22Rv1 (cell line): Measurements from ENCODE around the gene DHFR2.
A peak's percentile ranks its signal among the peaks of the same experiment; 100 is the strongest.
"Not testable (repeated sequence)": the region's sequence is repeated elsewhere in the genome, so short reads cannot be mapped to it uniquely, and the experiment has no call there.

ENCODE experiments used
- H3K27ac ChIP-seq: fragments of 450-650 bp; 2 replicates; pipeline ENCODE4 v1.5.1; 2017
- CTCF ChIP-seq: fragments of 450-650 bp; IDR thresholded peaks from 2 replicates; pipeline ENCODE4 v1.5.1; 2017; ENCODE audit warnings: mild to moderate bottlenecking
- ZFX ChIP-seq: fragments of 450-650 bp; IDR thresholded peaks from 2 replicates; pipeline ENCODE4 v1.6.1; 2017; ENCODE audit warnings: antibody characterized with exemption, borderline replicate concordance

The DHFR2 gene

DNA sequence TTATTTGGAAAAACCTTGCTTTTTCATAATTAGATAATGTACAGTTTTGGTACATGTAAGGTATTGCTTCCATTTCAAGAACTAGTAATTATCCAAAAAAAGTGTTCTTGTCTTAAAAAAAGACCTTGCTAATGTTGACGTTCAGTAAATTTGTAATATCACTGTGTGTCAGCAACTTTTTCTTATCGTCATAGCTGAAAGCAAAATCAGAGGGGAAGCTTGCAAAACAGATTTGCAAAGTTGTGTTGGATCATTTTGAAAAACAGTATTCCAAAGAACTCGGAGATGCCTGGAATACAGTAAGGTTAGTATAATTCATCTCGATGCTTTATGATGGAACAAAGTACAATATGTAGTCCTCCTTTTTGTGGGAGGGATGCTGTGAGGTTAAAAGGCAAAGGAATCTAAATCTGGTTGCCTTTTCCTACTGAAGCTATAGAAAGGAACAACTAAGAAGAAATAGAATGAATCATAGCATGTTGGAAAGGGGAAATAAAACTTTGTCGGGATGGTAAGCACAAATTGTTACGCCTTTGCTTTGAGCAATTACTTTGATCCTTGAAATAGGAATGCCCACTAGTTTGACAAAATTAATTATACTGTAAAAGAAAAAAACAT lies 1.6 kb upstream of the DHFR2 start:
- TF ChIP-seq ZFX (no peak), CTCF (no peak)
- H3K27ac ChIP-seq: peak overlapping the region; percentile 95

GRCh38 chr3:94063496-94064119 lies 892 bp upstream of the DHFR2 start:
- no peak for TF ChIP-seq CTCF
- TF ChIP-seq ZFX: no peak
- H3K27ac ChIP-seq: peak overlapping the region; percentile 95

DNA sequence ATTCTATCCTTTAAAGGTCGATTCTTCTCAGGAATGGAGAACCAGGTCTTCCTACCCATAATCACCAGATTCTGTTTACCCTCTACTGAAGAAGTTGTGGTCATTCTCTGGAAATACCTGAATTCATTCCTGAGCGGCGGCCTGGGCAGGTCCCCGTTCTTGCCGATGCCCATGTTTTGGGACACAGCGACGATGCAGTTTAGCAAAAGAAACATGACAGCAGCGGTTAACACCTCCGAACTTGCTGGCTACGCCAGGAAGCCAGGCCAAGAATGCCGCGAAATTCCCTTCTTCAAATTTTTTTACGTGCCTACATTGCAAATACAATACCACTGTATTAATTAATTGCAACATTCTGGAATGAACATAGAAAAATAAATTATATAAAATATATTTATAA lies 1.4 kb downstream of the DHFR2 start:
- no peak for TF ChIP-seq ZFX
- no peak for TF ChIP-seq CTCF
- no peak overlapping the region for H3K27ac ChIP-seq

- no peak for TF ChIP-seq CTCF
- no peak for TF ChIP-seq ZFX
- no peak overlapping the region for H3K27ac ChIP-seq
Observed at GRCh38 chr3:94050546-94050945, 12.2 kb downstream of the DHFR2 start.

DNA sequence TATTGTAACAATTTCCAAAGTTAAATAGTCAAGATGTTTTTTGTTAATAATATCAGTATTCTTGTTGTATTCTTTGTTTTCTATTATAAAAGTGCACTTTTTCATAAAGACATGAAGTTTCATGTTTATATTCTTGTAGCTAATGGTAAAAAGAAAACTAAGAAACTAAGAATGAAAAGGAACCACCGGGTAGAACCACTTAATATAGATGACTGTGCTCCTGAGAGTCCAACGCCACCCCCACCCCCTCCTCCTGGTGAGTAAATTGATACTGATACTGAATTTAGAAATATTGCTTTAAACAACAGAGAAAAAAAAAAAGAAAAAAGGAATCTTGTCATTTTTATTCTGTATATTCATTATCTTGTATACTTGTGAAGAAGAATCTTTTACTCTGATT lies 13.4 kb downstream of the DHFR2 start:
- TF ChIP-seq ZFX (no peak), CTCF (no peak)
- H3K27ac ChIP-seq: no peak overlapping the region

GRCh38 chr3:94046533-94046932 lies 16.2 kb downstream of the DHFR2 start:
- no peak overlapping the region for H3K27ac ChIP-seq
- TF ChIP-seq CTCF (no peak), ZFX (no peak)

DNA sequence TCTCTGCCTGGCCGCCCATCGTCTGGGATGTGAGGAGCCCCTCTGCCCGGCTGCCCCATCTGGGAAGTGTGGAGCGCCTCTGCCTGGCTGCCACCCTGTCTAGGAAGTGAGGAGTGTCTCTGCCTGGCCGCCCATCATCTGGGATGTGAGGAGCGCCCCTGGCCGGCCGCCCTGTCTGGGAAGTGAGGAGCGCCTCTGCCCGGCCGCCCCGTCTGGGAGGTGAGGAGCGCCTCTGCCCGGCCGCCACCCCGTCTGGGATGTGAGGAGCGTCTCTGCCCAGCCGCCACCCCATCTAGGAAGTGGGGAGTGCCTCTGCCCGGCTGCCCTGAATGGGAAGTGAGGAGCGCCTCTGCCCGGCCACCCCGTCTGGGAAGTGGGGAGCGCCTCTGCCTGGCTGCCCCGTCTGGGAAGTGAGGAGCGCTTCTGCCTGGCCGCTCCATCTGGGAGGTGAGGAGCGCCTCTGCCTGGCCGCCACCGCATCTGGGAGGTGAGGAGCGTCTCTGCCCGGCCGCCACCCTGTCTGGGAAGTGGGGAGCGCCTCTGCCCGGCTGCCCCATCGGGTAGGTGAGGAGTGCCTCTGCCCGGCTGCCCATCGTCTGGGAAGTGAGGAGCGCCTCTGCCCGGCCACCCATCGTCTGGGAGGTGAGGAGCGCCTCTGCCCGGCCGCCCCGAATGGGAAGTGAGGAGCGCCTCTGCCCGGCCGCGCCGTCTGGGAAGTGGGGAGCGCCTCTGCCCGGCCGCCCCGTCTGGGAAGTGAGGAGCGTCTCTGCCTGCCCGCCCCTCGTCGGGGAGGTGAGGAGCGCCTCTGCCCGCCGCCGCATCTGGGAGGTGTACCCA lies 18.4 kb downstream of the DHFR2 start:
- not testable (repeated sequence) for H3K27ac ChIP-seq
